Mononuclear cell (primary cell): ENCODE results near the gene SEMA5A. TPM values are rescaled to one million over a fixed set of nuclear protein-coding genes. Genes with fewer than 3 reads are reported as not detected.

Experiments used
- H3K27me3 ChIP-seq: 2 replicates; pipeline ENCODE4 v1.6.0; 2011; ENCODE audit warnings: low read length, control low read depth; ENCODE audit not compliant: insufficient read depth
- H3K4me1 ChIP-seq: 2 replicates; pipeline ENCODE4 v1.5.1; 2011; ENCODE audit warnings: mild to moderate bottlenecking, low read length, control low read depth; ENCODE audit not compliant: insufficient read depth
- H3K4me3 ChIP-seq: 2 replicates; pipeline ENCODE4 v1.5.1; 2011; ENCODE audit warnings: mild to moderate bottlenecking, low read length, moderate library complexity
- H3K9me3 ChIP-seq: 2 replicates; pipeline ENCODE4 v1.5.1; 2011; ENCODE audit warnings: low read depth, mild to moderate bottlenecking, control low read depth, low read length
- total RNA-seq: library from RNA; depleted of rRNA; stranded (reverse); fragments of >200 nt; gene quantifications from one replicate; pipeline ENCODE4 v1.2.3, GENCODE V29; 2012

Gene SEMA5A
- total RNA-seq, 1 donor, result 0.84 TPM

DNA sequence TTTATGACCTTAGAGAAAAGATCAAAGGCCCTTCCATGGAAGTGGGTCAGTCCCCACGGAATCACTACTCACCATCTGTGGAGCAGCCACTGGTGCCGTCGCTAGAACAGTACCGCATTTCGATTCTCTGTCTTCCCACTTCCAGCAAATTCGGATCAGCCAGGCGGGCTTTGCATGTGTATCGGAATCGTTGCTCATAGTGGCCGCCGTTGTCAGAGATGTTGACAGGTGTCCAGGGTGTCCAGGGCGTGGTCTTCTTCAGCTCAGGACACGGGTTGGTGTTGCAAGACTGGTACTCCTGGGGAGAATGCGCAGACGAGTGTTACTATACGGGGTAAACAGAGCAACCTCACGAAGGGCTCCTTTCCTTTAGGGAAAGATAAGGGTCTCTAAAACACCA is 479.5 kb downstream of the SEMA5A start:
- Histone ChIP-seq H3K27me3 (no peaks in the 10 kb centered on the region), H3K9me3 (no peaks in the 10 kb centered on the region), H3K4me3 (no peak overlapping the region), H3K4me1 (no peaks in the 10 kb centered on the region)

GRCh38 chr5:9063615-9064245 is 482.1 kb downstream of the SEMA5A start:
- no peaks in the 10 kb centered on the region for H3K27me3 ChIP-seq
- no peak overlapping the region for H3K4me3 ChIP-seq
- H3K4me1 ChIP-seq, result no peaks in the 10 kb centered on the region
- H3K9me3 ChIP-seq, result no peaks in the 10 kb centered on the region

GRCh38 chr5:9062873-9063272 is 483.0 kb downstream of the SEMA5A start:
- Histone ChIP-seq H3K27me3 (no peaks in the 10 kb centered on the region), H3K9me3 (no peaks in the 10 kb centered on the region), H3K4me1 (no peaks in the 10 kb centered on the region), H3K4me3 (no peak overlapping the region)

- Histone ChIP-seq H3K4me1 (no peaks in the 10 kb centered on the region), H3K27me3 (no peaks in the 10 kb centered on the region), H3K9me3 (no peaks in the 10 kb centered on the region), H3K4me3 (no peak overlapping the region)
Measured at GRCh38 chr5:9059920-9060691, 485.8 kb downstream of the SEMA5A start.

DNA sequence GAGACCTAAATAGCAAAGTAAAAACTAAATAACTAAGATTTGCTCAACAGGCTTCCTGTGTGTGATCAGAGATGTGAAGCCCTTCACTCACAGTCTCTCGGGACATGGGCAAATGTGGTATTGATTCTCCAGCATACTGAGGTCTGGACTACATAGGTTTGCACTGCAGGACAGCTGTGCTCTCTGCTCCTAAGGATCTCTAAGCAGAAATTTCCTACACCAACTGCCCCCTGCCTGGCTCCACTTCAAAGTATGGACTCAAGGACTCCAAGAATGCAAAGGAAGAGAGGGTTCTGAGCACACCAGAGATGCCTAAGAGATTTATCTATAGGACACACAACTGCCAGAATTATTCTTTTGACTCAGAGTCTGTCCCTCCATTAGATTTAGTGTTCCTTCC is 487.2 kb downstream of the SEMA5A start:
- Histone ChIP-seq H3K4me1 (no peaks in the 10 kb centered on the region), H3K9me3 (no peaks in the 10 kb centered on the region), H3K4me3 (no peak overlapping the region), H3K27me3 (no peaks in the 10 kb centered on the region)

GRCh38 chr5:9058161-9058560 is 487.7 kb downstream of the SEMA5A start:
- no peak overlapping the region for H3K4me3 ChIP-seq
- H3K9me3 ChIP-seq, result no peaks in the 10 kb centered on the region
- H3K4me1 ChIP-seq, result no peaks in the 10 kb centered on the region
- H3K27me3 ChIP-seq, result no peaks in the 10 kb centered on the region

DNA sequence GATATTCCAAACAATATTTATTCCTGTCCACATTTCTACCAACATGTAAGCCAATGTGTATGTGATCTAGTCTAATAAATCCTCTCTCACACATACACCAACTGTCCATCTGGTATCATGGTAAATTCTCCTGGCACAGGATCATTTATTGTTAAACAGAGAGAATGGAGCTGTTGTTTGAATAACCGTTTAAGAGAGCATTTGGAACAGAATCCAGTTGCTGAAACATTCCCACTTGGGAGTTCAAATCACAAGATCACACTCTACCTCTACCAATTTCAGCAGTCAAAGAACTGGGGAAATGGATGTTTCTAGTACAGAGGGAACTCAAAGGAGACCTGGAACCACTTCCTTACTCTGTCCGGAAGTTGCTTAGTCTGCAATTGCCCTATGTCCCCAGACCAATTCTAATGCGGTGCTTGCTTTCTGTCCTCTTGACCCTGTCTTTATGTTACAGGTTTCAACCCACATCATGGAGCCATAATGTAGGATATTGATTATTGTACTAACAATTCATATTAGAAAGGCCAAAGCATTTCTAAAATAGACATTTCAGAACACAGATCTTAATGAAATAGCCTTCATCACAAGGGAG is 488.4 kb downstream of the SEMA5A start:
- no peaks in the 10 kb centered on the region for H3K9me3 ChIP-seq
- H3K4me1 ChIP-seq, result no peaks in the 10 kb centered on the region
- H3K4me3 ChIP-seq, result no peak overlapping the region
- no peaks in the 10 kb centered on the region for H3K27me3 ChIP-seq

DNA sequence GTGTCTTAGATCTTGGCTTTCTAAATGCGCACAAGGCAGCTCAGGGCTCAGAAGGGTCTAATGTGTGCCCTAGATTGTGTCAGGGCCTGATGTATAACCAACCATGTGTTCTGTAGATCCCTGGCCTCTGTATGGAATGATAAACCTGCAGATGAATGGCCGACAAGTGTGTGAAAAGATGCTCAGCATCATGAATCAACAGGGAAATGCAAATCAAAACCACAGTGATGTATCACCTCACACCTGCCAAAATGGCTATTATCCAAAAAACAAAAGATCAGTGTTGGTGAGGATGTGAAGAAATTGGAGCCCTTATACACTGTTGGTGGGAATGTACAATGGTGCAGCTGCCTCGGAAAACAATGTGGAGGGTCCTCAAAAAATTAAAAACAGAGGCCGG is 489.8 kb downstream of the SEMA5A start:
- Histone ChIP-seq H3K27me3 (no peaks in the 10 kb centered on the region), H3K4me3 (no peak overlapping the region), H3K4me1 (no peaks in the 10 kb centered on the region), H3K9me3 (no peaks in the 10 kb centered on the region)

DNA sequence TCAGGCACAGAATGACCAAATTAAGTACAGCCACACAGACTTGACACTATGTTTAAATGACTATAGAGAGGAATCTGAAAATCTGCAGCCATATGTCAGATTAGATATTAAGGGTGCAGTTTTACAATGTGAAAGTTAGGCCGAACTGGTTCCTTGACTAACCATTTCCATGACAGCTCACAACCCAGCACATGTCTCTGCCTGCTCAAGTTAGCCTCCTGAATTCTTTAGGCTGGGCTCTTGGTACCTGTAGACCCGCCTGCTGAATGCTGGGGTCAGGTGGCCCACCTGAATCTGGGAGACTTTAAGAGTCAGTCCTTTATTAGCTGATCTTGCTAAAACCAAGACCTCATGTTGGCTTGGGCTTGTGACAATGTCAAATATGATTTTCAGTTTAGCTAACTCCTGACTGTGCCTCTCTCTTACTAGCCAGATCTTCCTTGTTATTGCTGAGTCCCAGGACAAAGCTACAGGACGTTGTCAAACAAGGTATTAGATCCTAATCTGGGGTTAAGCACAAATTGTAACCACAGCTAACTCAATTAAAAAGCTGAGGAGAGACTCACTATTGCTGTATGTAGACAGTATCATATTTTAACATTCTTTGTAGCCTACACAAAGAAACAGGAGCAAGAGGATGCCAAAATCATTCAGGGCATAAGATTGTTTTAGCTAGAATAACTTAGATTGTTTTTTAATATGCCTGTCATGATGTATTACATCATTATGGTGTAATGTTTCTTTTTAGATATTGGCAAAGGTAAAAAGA is 490.9 kb downstream of the SEMA5A start:
- no peak overlapping the region for H3K4me3 ChIP-seq
- no peaks in the 10 kb centered on the region for H3K9me3 ChIP-seq
- no peaks in the 10 kb centered on the region for H3K27me3 ChIP-seq
- no peaks in the 10 kb centered on the region for H3K4me1 ChIP-seq

DNA sequence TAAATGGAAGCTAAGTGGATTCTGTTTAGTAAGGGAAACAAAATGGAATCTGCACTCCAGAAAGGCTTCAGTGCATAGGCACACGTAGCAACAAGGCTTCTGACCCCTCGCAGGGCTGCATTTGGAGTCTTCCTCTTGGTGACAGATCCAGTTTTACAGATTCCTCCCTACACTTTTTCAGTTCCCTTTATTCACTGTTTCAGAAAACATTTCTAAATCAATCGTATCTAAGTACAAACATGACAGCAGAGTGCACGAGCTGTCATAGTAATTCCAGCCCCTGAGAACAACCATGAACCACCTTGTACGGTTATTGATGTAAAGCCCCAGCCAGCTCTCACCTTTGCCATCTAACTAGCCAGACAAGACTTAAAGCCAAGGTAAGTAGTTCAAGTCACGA is 491.6 kb downstream of the SEMA5A start:
- H3K4me1 ChIP-seq, result no peaks in the 10 kb centered on the region
- no peak overlapping the region for H3K4me3 ChIP-seq
- no peaks in the 10 kb centered on the region for H3K27me3 ChIP-seq
- no peaks in the 10 kb centered on the region for H3K9me3 ChIP-seq

GRCh38 chr5:9052421-9052820 is 493.5 kb downstream of the SEMA5A start:
- H3K9me3 ChIP-seq, result no peaks in the 10 kb centered on the region
- no peak overlapping the region for H3K4me3 ChIP-seq
- no peaks in the 10 kb centered on the region for H3K27me3 ChIP-seq
- H3K4me1 ChIP-seq, result no peaks in the 10 kb centered on the region

GRCh38 chr5:9051779-9052178 is 494.1 kb downstream of the SEMA5A start:
- Histone ChIP-seq H3K9me3 (no peaks in the 10 kb centered on the region), H3K4me3 (no peak overlapping the region), H3K4me1 (no peaks in the 10 kb centered on the region), H3K27me3 (no peaks in the 10 kb centered on the region)

GRCh38 chr5:9047932-9048331 is 497.9 kb downstream of the SEMA5A start:
- no peaks in the 10 kb centered on the region for H3K27me3 ChIP-seq

DNA sequence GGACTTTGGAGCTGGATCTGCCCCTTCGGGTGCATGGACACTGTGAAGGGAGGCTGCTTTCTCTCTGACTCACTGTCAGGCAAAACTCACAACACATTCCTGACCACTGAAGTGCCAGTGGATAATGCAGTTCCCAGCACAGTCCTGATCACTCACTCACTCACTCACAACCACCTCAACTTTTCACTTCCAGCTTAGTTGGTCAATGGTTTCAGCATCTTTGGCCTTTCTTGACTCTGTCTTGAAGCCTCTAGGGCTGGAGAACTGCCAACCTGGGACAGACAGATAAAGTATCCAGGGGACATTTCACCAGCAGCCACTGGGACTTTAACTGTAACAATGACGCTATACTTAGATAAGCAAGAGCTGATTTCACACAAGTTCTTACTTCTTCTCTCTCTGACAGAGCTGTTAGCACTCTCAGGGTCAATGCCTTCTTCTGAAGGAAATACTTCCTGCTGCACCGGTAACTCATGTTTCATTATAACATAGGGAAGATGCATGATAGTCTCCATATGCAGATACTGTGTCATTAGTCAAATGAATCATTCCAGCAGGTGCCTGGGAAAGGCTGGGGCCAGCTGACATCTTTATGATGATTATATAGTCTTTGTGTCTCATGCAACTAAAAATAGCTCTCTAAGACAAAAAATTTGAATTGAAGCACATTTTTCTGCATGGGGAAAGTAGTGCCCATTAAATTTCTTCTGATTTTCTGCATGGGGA is 499.0 kb downstream of the SEMA5A start:
- H3K4me1 ChIP-seq, result no peaks in the 10 kb centered on the region
- H3K27me3 ChIP-seq, result no peaks in the 10 kb centered on the region
- H3K9me3 ChIP-seq, result no peaks in the 10 kb centered on the region
- no peak overlapping the region for H3K4me3 ChIP-seq

More at GRCh38 chr5:9047932-9048331, 497.9 kb downstream of the SEMA5A start:
- H3K4me1 ChIP-seq, result no peaks in the 10 kb centered on the region
- H3K9me3 ChIP-seq, result no peaks in the 10 kb centered on the region
- H3K4me3 ChIP-seq, result no peak overlapping the region
